ENCODE measurements around the gene PARVB. TPM values are rescaled to one million over a fixed set of nuclear protein-coding genes. Genes with fewer than 3 reads are reported as not detected.

Gene PARVB
- total and polyA plus RNA-seq, 9 of the 15 experiments (the other 6 are each of a cell fraction or from before 2014, with no cell fraction given) = 1.1 to 59.2 (median 29.2) TPM

- TF ChIP-seq REST (IDR thresholded peaks at IDR 0.05; ENCODE audit: borderline replicate concordance) (peak; percentile 65), REST (CRISPR knock-in tag; IDR thresholded peaks at IDR 0.05; ENCODE audit: low read depth) (no peak), CCAR2 (IDR thresholded peaks at IDR 0.05; ENCODE audit: low read depth, low read length) (no peak), SLC30A9 (CRISPR knock-in tag; IDR thresholded peaks at IDR 0.05) (no peak), ZNF57 (CRISPR knock-in tag; IDR thresholded peaks at IDR 0.05) (no peak), ZKSCAN1 (IDR thresholded peaks at IDR 0.05; ENCODE audit: low read depth, low read length) (peak; percentile 95), LCOR (CRISPR knock-in tag; IDR thresholded peaks at IDR 0.05) (no peak), CBFA2T3 (IDR thresholded peaks at IDR 0.05) (peak; percentile 32; the same call in 1 of the 2 replicates), ZNF644 (tag; IDR thresholded peaks at IDR 0.05; ENCODE audit: low read depth) (no peak), NR3C1 (CRISPR knock-in tag; IDR thresholded peaks at IDR 0.05) (no peak), NEUROD1 (IDR thresholded peaks at IDR 0.05; ENCODE audit: borderline replicate concordance, low read depth, low read length, partially characterized antibody) (no peak), C11orf30 (IDR thresholded peaks at IDR 0.05; ENCODE audit: low read depth) (peak; percentile 35; the same call in 1 of the 2 replicates), E2F4 (CRISPR knock-in tag; IDR thresholded peaks at IDR 0.05; ENCODE audit: low read depth) (no peak), TFAP4 (CRISPR knock-in tag; IDR thresholded peaks at IDR 0.05; ENCODE audit: borderline replicate concordance) (no peak), SRSF7 (optimal IDR thresholded peaks at IDR 0.05; ENCODE audit: low read depth, low read length) (no peak), BDP1 (IDR thresholded peaks at IDR 0.05; ENCODE audit: insufficient read depth, insufficient read length) (no peak), FOXP4 (CRISPR knock-in tag; IDR thresholded peaks at IDR 0.05; ENCODE audit: borderline replicate concordance) (no peak), NCOA6 (IDR thresholded peaks at IDR 0.05) (no peak), PHF8 (IDR thresholded peaks at IDR 0.05; ENCODE audit: borderline replicate concordance, low read length) (no peak)
Observed at GRCh38 chr22:44129619-44129976, 105.5 kb downstream of the PARVB start (continued).
